GM10248 (cell line): ENCODE results near the gene STON2.

Experiments used
- CTCF ChIA-PET: fragments of 300-600 bp; sonication (Branson Sonifier 250); formaldehyde crosslinking; extraction: SDS; loops from one replicate; lab custom pipeline; 2021; ENCODE audit warnings: antibody characterized with exemption; lab: Yijun Ruan, JAX
- POLR2A ChIA-PET: fragments of 350-650 bp; sonication (Branson Sonifier 250); formaldehyde crosslinking; extraction: SDS; loops from one replicate; lab custom pipeline; 2020; ENCODE audit warnings: antibody characterized with exemption; lab: Yijun Ruan, JAX
- DNase-seq: peaks from one replicate; pipeline ENCODE4 v3.0.0; 2012; ENCODE audit errors: extremely low spot score
- TF ChIP-seq, protein P1 (sequence below): IDR thresholded peaks from 2 replicates; pipeline ENCODE4 v1.5.1; 2012; ENCODE audit warnings: mild to moderate bottlenecking, low read depth; ENCODE audit errors: extremely low read depth, missing control alignments, control extremely low read depth

STON2 gene

DNA sequence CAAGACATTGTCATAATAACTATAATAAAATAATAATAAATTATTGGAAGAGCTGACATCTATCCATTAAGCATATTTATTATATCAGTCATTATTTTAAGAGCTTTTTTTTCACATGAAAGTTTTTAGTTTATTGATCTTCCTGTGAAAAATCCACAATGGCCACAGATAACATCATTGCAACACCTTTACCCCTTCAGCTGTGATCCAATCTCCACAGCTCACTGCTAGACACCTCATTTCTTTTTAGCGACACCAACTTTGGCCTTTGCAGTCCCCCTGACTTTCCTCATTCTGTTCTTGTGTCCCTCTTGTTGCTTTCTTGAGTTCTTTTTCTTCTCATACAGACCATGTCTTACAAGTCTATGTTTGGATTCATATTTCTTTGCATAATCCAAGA lies 67.4 kb downstream of the STON2 start:
- ChIA-PET CTCF (interaction anchor here (1.8 to 2.5 kb wide), 2 partner anchors 13 kb away, joined by 5 to 6 read pairs; no protein-coding TSS in a partner anchor), POLR2A (no interaction called here)
- TF ChIP-seq, protein P1, sequence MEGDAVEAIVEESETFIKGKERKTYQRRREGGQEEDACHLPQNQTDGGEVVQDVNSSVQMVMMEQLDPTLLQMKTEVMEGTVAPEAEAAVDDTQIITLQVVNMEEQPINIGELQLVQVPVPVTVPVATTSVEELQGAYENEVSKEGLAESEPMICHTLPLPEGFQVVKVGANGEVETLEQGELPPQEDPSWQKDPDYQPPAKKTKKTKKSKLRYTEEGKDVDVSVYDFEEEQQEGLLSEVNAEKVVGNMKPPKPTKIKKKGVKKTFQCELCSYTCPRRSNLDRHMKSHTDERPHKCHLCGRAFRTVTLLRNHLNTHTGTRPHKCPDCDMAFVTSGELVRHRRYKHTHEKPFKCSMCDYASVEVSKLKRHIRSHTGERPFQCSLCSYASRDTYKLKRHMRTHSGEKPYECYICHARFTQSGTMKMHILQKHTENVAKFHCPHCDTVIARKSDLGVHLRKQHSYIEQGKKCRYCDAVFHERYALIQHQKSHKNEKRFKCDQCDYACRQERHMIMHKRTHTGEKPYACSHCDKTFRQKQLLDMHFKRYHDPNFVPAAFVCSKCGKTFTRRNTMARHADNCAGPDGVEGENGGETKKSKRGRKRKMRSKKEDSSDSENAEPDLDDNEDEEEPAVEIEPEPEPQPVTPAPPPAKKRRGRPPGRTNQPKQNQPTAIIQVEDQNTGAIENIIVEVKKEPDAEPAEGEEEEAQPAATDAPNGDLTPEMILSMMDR: no peak
- DNase-seq: no peak

DNA sequence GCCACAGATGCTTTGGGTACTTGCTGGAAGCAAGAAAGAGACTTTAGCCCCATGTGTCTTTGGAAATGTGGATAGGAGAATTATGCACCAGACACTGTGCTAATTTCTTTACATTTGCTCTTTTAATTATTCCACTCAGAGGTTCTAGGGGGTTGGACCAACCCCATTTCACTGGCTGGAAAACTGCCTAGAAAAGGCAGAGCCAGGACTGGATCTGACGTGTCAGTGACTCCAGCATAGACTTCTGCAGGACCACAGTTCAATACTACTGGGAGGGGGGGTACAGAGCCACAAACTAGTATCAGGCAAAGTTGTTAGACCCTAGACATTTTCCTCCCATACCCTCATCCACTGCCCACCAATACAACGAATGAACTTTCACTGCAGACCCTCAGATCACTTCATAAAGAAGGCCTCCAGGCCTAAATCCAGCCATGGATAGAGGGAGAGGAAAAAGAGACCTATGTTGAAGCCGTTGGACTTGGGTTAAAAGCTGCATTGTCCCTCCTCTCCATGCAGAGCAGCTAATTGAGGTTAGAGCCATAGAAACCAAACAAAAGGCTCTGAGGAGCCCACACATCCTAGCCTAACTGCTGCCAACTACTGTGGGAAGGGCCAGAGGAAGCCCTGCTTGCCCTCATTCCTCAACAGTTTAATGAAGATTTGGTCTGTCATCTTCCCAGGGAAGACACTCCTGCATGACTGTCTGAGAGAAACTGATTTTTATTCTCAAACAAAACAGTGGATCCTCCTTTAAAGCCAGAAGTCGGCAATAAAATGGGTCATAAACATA lies 68.7 kb downstream of the STON2 start:
- TF ChIP-seq, protein P1: no peak
- POLR2A ChIA-PET: no interaction called here
- CTCF ChIA-PET: interaction anchor here (0.8 to 2.5 kb wide), 3 partner anchors 12 to 20 kb away, joined by 3 to 5 read pairs (median 3); no protein-coding TSS in a partner anchor
- DNase-seq: no peak

DNA sequence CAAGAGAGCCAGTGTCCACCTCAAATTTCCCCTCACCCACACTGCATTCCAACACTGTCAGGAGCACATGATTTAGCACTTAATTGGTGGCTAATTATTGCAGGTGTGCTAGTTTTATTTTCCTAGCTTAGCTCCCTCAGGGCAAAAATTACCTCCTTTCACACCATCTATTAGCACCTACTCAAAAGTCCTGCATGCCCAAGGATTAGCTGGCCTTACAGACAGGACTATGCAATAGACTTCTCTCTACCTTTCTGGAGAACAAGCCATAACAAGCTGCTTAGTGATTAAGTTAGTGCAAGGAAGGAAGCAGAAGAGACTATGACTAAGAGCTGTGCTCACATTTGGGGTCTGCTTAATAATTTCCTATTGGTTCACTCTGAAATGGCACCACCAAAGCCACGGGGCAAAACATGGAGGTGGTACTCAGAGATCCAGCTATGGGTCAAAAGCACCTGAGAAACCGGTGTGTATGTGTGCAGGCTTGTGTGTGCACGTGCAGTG lies 69.5 kb downstream of the STON2 start:
- no peak for DNase-seq
- ChIA-PET CTCF (interaction anchor here (0.8 to 1.0 kb wide), 4 partner anchors 11 to 61 kb away, joined by 3 to 4 read pairs (median 3); no protein-coding TSS in a partner anchor), POLR2A (interaction anchor here (0.6 kb wide), 1 partner anchor 375 kb away, joined by 3 read pairs; the partner anchor contains the start of gene TSHR)
- TF ChIP-seq, protein P1: no peak

DNA sequence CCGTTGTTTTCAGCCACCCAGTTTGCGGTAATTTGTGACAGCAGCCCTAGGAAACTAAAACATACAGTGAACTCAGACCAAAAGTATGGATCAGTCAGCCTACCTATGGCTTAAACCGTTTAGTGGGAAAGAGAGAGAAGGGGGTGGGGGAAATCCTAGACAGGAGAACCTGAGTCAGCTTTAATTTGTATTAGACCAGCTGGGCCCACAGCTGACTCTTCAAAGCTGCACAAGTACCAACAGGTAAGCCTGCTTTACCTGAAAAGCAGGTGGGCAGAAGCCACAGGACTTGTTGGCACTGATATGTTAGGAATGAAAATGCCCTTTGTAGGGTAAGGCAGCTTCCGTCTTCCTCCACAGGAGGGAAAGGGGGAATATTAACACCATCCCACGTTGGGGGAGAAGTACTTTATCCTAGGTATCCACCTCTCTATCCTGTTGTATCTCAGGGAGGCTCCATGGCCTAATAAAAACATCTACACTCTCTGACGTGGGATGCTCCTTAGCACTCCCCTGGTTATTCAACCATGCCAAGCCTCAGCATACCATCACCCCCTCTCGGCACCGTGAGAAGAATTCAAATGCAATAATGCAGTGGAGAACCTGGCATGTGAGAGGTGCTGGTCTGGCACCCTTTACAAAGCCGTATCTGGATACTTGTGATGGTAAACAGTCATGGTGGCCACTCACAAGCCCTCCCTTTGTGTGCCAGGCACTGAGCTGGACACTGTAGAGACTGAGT lies 70.3 kb downstream of the STON2 start:
- no peak for DNase-seq
- CTCF ChIA-PET: interaction anchor here (0.8 to 0.9 kb wide), 3 partner anchors 12 to 60 kb away, joined by 3 to 4 read pairs (median 3); no protein-coding TSS in a partner anchor
- TF ChIP-seq, protein P1: no peak
- POLR2A ChIA-PET: no interaction called here

DNA sequence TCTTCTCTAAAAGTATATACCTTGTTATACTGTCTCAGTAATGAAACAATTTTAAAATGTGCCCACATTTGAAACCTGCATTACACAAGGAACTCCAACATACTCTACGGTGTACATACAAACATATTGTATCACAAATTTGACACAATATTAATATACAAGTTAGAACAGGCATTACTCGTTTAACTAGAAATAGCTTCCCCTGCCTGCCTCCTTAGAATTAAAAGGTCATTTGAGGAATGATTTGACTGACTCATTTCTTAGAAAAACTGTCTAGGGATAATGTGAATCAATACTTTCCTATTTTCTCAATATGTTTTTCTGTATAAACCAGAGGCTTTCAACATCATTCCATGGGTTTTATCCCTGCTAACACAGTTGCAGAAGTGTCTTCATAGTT lies 73.7 kb downstream of the STON2 start:
- DNase-seq: no peak
- ChIA-PET CTCF (no interaction called here), POLR2A (no interaction called here)
- TF ChIP-seq, protein P1: no peak

DNA sequence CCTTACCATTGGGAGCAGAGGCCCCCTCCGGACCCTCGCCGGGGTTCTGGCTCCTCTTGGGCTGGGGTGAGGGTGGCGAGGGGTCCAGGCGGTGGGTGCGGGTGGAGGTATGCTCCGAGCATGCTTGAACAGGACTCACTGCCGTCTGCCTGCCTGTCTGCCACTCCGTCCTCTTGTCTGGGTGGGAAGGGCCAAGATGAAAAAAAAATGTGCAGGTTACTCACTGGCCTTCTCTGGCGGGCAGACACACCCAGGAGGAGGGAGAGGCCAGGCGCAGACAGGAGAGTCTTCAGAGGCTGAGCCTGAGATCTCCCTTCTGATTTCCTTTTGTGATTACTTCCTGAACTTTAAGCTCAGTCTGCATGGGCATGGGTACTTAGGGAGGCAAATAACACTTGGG lies 76.1 kb downstream of the STON2 start:
- ChIA-PET CTCF (no interaction called here), POLR2A (no interaction called here)
- TF ChIP-seq, protein P1: no peak
- DNase-seq: no peak
